H1 (cell line): ENCODE measurements around the gene ZFP91. TPM values are rescaled to one million over a fixed set of nuclear protein-coding genes. Genes with fewer than 3 reads are reported as not detected.

ENCODE experiments used
- CTCF ChIA-PET: fragments of 300-600 bp; sonication (Branson Sonifier 250); formaldehyde crosslinking; loops from one replicate; lab custom pipeline; 2021; ENCODE audit not compliant: partially characterized antibody; lab: Charles Lee
- POLR2A ChIA-PET: fragments of 300-600 bp; sonication (Branson Sonifier 250); formaldehyde crosslinking; loops from one replicate; lab custom pipeline; 2021; ENCODE audit warnings: inconsistent platforms; ENCODE audit not compliant: partially characterized antibody; lab: Charles Lee
- DNase-seq, 2 experiments: peaks; one replicate each; pipeline versions ENCODE4 v3.0.0 to v3.0.0-alpha.2; 2010 to 2022; ENCODE audit warnings: low spot score in 2 of 2, low read depth in 1 of 2, mixed read lengths in 1 of 2
- FAIRE-seq: peaks from 2 replicates; lab custom pipeline; 2011; peaks lifted over from hg19 to GRCh38; lab: Jason Lieb, UNC
- H2AFZ ChIP-seq: 2 replicates; pipeline ENCODE4 v1.8.1; 2012; ENCODE audit warnings: low read length, inconsistent platforms
- H2AK5ac ChIP-seq: 2 replicates; pipeline ENCODE4 v1.6.1; 2013; ENCODE audit warnings: low read depth, low read length
- H2BK120ac ChIP-seq: replicated peaks from 2 replicates; pipeline ENCODE3; 2013; ENCODE audit warnings: low read depth, low read length, inconsistent platforms
- H2BK12ac ChIP-seq: 2 replicates; pipeline ENCODE4 v1.6.1; 2013; ENCODE audit warnings: low read depth, low read length
- H2BK15ac ChIP-seq: 2 replicates; pipeline ENCODE4 v1.6.1; 2013; ENCODE audit warnings: low read length
- H2BK20ac ChIP-seq: 2 replicates; pipeline ENCODE4 v1.6.1; 2013; ENCODE audit warnings: low read length
- H2BK5ac ChIP-seq: 2 replicates; pipeline ENCODE4 v1.6.1; 2013; ENCODE audit warnings: low read depth, low read length
- H3K14ac ChIP-seq: 2 replicates; pipeline ENCODE4 v1.6.1; 2013; ENCODE audit warnings: inconsistent platforms; ENCODE audit not compliant: insufficient read length
- H3K18ac ChIP-seq: 2 replicates; pipeline ENCODE4 v1.6.1; 2013; ENCODE audit warnings: low read length; ENCODE audit errors: extremely low read depth
- H3K23ac ChIP-seq: 2 replicates; pipeline ENCODE4 v1.6.1; 2013; ENCODE audit warnings: inconsistent platforms; ENCODE audit not compliant: insufficient read length
- H3K23me2 ChIP-seq: 2 replicates; pipeline ENCODE4 v1.6.1; 2013; ENCODE audit warnings: low read depth, low read length
- H3K27ac ChIP-seq: 2 replicates; pipeline ENCODE4 v1.6.1; 2011; ENCODE audit warnings: low read depth, low read length, inconsistent platforms
- H3K27me3 ChIP-seq, 4 experiments: replicated peaks in 1 of 4; 1 replicate in 1 of 4; 2 replicates in 3 of 4; pipeline versions ENCODE4 v1.6.1 to v1.8.1; 2011 to 2013; ENCODE audit warnings: low read length in 3 of 4, mild to moderate bottlenecking in 3 of 4, inconsistent platforms in 2 of 4, mixed read lengths in 2 of 4, moderate library complexity in 1 of 4; ENCODE audit not compliant: control insufficient read depth in 3 of 4, insufficient read depth in 3 of 4; ENCODE audit errors: extremely low read depth in 1 of 4
- H3K36me3 ChIP-seq, 4 experiments: 2 replicates each; pipeline versions ENCODE4 v1.6.1 to v1.8.1; 2011 to 2013; ENCODE audit warnings: mild to moderate bottlenecking in 4 of 4, low read length in 3 of 4, moderate library complexity in 2 of 4, control low read depth in 1 of 4, inconsistent platforms in 1 of 4; ENCODE audit not compliant: insufficient read depth in 4 of 4, control insufficient read depth in 2 of 4
- H3K4ac ChIP-seq: replicated peaks from 2 replicates; pipeline ENCODE3; 2013; ENCODE audit warnings: low read length, low read depth, mixed read lengths, inconsistent platforms; ENCODE audit not compliant: insufficient read length
- H3K4me1 ChIP-seq, 4 experiments: replicated peaks in 1 of 4; 1 replicate in 1 of 4; 2 replicates in 3 of 4; pipeline versions ENCODE4 v1.6.1 to v1.8.1; 2011 to 2013; ENCODE audit warnings: low read length in 3 of 4, inconsistent platforms in 2 of 4, mixed read lengths in 1 of 4; ENCODE audit not compliant: insufficient read depth in 4 of 4, control insufficient read depth in 3 of 4
- H3K4me2 ChIP-seq, 2 experiments: 2 replicates each; pipeline versions ENCODE4 v1.6.1 to v1.8.1; 2011 to 2013; ENCODE audit warnings: low read depth in 2 of 2, low read length in 2 of 2, control low read depth in 1 of 2, inconsistent platforms in 1 of 2, mild to moderate bottlenecking in 1 of 2; ENCODE audit not compliant: insufficient read depth in 1 of 2
- H3K4me3 ChIP-seq, 4 experiments: fragments of 200-600, 300-600 bp in 1 of 4; sonication (generic), shearing (Covaris generic), sonication (Bioruptor Twin) in 1 of 4; 2 replicates each; pipeline versions ENCODE4 v1.5.1 to v1.8.1; 2011 to 2016; ENCODE audit warnings: low read length in 4 of 4, low read depth in 3 of 4, control low read depth in 2 of 4, inconsistent platforms in 2 of 4, mild to moderate bottlenecking in 2 of 4, mixed read lengths in 1 of 4, moderate library complexity in 1 of 4; ENCODE audit not compliant: insufficient read depth in 2 of 4; ENCODE audit errors: extremely low read depth in 1 of 4
- H3K56ac ChIP-seq: replicated peaks from 2 replicates; pipeline ENCODE3; 2013; ENCODE audit warnings: low read depth, mild to moderate bottlenecking, mixed read lengths, low read length, inconsistent platforms; ENCODE audit not compliant: insufficient read length
- H3K79me1 ChIP-seq: 2 replicates; pipeline ENCODE4 v1.6.1; 2013; ENCODE audit warnings: low read depth, low read length, control low read depth
- H3K79me2 ChIP-seq, 2 experiments: 2 replicates each; pipeline versions ENCODE4 v1.6.1 to v1.8.1; 2012 to 2013; ENCODE audit warnings: low read length in 2 of 2, mild to moderate bottlenecking in 2 of 2, inconsistent platforms in 1 of 2; ENCODE audit not compliant: insufficient read depth in 2 of 2, control insufficient read depth in 1 of 2
- H3K9ac ChIP-seq, 4 experiments: replicated peaks in 1 of 4; 1 replicate in 1 of 4; 2 replicates in 3 of 4; pipeline versions ENCODE4 v1.6.1 to v1.8.1; 2011 to 2013; ENCODE audit warnings: low read depth in 3 of 4, low read length in 3 of 4, control low read depth in 2 of 4, mild to moderate bottlenecking in 2 of 4, moderate library complexity in 2 of 4, inconsistent platforms in 1 of 4; ENCODE audit errors: extremely low read depth in 1 of 4
- H3K9me3 ChIP-seq, 2 experiments: 2 replicates each; pipeline versions ENCODE4 v1.6.1 to v1.8.1; 2012 to 2013; ENCODE audit warnings: mild to moderate bottlenecking in 2 of 2, moderate library complexity in 2 of 2, control low read depth in 1 of 2, inconsistent platforms in 1 of 2, low read depth in 1 of 2, low read length in 1 of 2, mixed read lengths in 1 of 2; ENCODE audit not compliant: insufficient read depth in 2 of 2
- H4K20me1 ChIP-seq, 2 experiments: replicated peaks in 1 of 2; 2 replicates each; pipeline versions ENCODE3 to v1.8.1; 2011 to 2013; ENCODE audit warnings: inconsistent platforms in 2 of 2, low read length in 2 of 2, mild to moderate bottlenecking in 1 of 2; ENCODE audit not compliant: insufficient read depth in 2 of 2, control insufficient read depth in 1 of 2
- H4K5ac ChIP-seq: 2 replicates; pipeline ENCODE4 v1.6.1; 2013; ENCODE audit warnings: low read length, low read depth, mixed read lengths, inconsistent platforms; ENCODE audit not compliant: insufficient read length
- H4K8ac ChIP-seq: 2 replicates; pipeline ENCODE4 v1.8.0; 2013; ENCODE audit warnings: mild to moderate bottlenecking, moderate library complexity, low read length, inconsistent platforms; ENCODE audit not compliant: insufficient read depth; ENCODE audit errors: extremely low read depth
- H4K91ac ChIP-seq: replicated peaks from 2 replicates; pipeline ENCODE3; 2013; ENCODE audit warnings: low read length, mixed read lengths, inconsistent platforms; ENCODE audit not compliant: insufficient read length
- ATF2 ChIP-seq: IDR thresholded peaks from 2 replicates; pipeline ENCODE4 v1.6.1; 2012; ENCODE audit warnings: low read length, inconsistent platforms
- CHD1 ChIP-seq: IDR thresholded peaks from 2 replicates; pipeline ENCODE4 v1.6.1; 2012; ENCODE audit warnings: low read depth, low read length, improper control_type of control experiment
- TEAD4 ChIP-seq: IDR thresholded peaks from 2 replicates; pipeline ENCODE4 v1.6.1; 2012; ENCODE audit warnings: low read depth, low read length, inconsistent platforms, mixed read lengths
- polyA plus RNA-seq, 7 experiments: library from polyadenylated mRNA; depleted of rRNA in 3 of 7; stranded (reverse) in 5 of 7; unstranded in 2 of 7; fragments of >200 nt in 5 of 7; fragments of 200-250 nt in 2 of 7; gene quantifications; 1 replicate in 5 of 7; 2 replicates in 1 of 7; 4 replicates in 1 of 7; pipeline versions ENCODE4 v1.2.1 to v1.2.3, GENCODE V29; 2011 to 2013; ENCODE audit warnings: missing spikeins in 2 of 7, mixed read lengths in 2 of 7
- total RNA-seq: library from RNA; stranded (reverse); fragmentation: NEBNext Ultra II Directional; extraction: Animal tissue kit (Norgen Biotek cat#: 25700); gene quantifications from 2 replicates; pipeline ENCODE4 v1.2.1, GENCODE V29; 2021

Gene ZFP91
- total and polyA plus RNA-seq, 2 of the 8 experiments (the other 6 are each of a cell fraction or from before 2014, with no cell fraction given), result 10.7 to 29.0 TPM

GRCh38 chr11:58649623-58650022 is 70.8 kb downstream of the ZFP91 start:
- no peak overlapping the region for H3K23ac ChIP-seq
- H4K8ac ChIP-seq, result no peak overlapping the region
- no peak overlapping the region for H3K4ac ChIP-seq
- no peak overlapping the region for H2BK20ac ChIP-seq
- no peak overlapping the region for H3K18ac ChIP-seq
- H2AK5ac ChIP-seq, result no peak overlapping the region
- no peaks in the 10 kb centered on the region for H3K23me2 ChIP-seq
- no peak overlapping the region for H2BK120ac ChIP-seq
- H3K9me3 ChIP-seq, result peaks cover 14 to 15% of the 10 kb centered on the region in 2 experiments
- no peak overlapping the region for H3K9ac ChIP-seq
- DNase-seq, result no peak
- no peak overlapping the region for H2BK5ac ChIP-seq
- no peak overlapping the region for H3K56ac ChIP-seq
- no peak overlapping the region for H3K4me3 ChIP-seq
- ChIA-PET POLR2A (no interaction called here), CTCF (interaction anchor here (0.7 to 6.8 kb wide), 5 partner anchors 20 to 490 kb away, joined by 3 to 52 read pairs (median 10); no protein-coding TSS in a partner anchor)
- H2BK15ac ChIP-seq, result no peak overlapping the region
- H4K5ac ChIP-seq, result no peak overlapping the region
- H3K36me3 ChIP-seq, result no peaks in the 10 kb centered on the region
- no peak overlapping the region for H3K14ac ChIP-seq
- H3K27ac ChIP-seq, result no peak overlapping the region
- H4K20me1 ChIP-seq, result no peaks in the 10 kb centered on the region
- no peaks in the 10 kb centered on the region for H3K79me1 ChIP-seq
- no peak overlapping the region for H3K4me2 ChIP-seq
- peaks cover 0 to 7% (median 3%) of the 10 kb centered on the region in 4 experiments; a peak in 3 of 7 replicates for H3K4me1 ChIP-seq
- no peak overlapping the region for H2AFZ ChIP-seq
- no peaks in the 10 kb centered on the region for H3K79me2 ChIP-seq
- no peak overlapping the region for H2BK12ac ChIP-seq
- FAIRE-seq, result no peak
- no peaks in the 10 kb centered on the region for H3K27me3 ChIP-seq
- H4K91ac ChIP-seq, result no peak overlapping the region
- TF ChIP-seq TEAD4 (no peak), ATF2 (no peak), CHD1 (no peak)
